Measurements from ENCODE around the gene ANG.
A peak's percentile ranks its signal among the peaks of the same experiment; 100 is the strongest.

Gene ANG

GRCh38 chr14:20676072-20676471 lies 12.5 kb upstream of the ANG start:
- DNase-seq (ENCODE audit: low read depth, low spot score) = no peak

DNA sequence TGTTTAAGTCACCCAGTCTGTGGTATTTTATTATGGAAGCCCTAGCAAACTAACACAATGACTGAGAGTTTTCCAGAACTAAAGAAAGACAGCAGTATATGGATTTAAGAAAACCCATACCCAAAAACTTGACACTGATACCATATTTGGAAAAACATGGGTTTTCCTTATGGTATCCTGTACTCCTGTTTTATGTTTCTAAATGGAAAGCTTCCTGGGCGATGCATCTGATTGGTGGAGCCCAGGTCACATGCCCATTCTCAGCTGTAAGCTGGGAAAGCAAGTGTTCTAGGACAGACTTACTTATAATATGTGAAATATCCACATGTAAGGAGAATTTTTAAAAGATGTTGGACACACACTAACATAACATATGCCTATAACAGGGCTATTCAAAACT lies 8.7 kb upstream of the ANG start:
- DNase-seq (ENCODE audit: low read depth, low spot score) = no peak

- no peak for DNase-seq (ENCODE audit: low read depth, low spot score)
Measured at GRCh38 chr14:20680363-20680762, 8.2 kb upstream of the ANG start.

DNA sequence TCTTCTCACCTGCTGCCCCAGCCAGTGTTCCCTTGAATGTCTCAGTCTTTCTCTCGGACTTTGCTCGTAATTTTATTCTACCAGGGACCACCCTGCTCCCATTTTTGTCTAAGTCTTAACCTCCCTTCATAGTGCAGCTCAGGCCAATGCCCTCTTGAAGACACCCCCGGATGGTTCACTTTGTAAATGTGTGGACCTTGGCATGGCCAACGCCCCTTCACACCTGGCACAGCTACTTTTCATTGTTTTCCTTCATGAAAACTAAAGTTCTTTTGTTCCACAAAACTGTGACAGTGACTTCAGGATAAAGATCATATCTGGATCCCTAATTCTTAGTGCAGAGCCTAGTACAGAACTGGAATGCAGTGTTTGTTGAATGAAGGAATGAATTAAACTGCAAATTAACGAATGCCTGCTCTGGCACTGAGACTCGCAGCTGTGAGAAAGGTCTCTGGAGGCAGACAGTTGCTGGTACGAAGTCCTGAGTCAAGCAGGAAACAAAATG lies 7.7 kb upstream of the ANG start:
- no peak for DNase-seq (ENCODE audit: low read depth, low spot score)

- DNase-seq (ENCODE audit: low read depth, low spot score) = peak; percentile 67
Measured at GRCh38 chr14:20681348-20682126, 7.0 kb upstream of the ANG start.

GRCh38 chr14:20682127-20682434 lies 6.5 kb upstream of the ANG start:
- DNase-seq (ENCODE audit: low read depth, low spot score) = no peak

DNA sequence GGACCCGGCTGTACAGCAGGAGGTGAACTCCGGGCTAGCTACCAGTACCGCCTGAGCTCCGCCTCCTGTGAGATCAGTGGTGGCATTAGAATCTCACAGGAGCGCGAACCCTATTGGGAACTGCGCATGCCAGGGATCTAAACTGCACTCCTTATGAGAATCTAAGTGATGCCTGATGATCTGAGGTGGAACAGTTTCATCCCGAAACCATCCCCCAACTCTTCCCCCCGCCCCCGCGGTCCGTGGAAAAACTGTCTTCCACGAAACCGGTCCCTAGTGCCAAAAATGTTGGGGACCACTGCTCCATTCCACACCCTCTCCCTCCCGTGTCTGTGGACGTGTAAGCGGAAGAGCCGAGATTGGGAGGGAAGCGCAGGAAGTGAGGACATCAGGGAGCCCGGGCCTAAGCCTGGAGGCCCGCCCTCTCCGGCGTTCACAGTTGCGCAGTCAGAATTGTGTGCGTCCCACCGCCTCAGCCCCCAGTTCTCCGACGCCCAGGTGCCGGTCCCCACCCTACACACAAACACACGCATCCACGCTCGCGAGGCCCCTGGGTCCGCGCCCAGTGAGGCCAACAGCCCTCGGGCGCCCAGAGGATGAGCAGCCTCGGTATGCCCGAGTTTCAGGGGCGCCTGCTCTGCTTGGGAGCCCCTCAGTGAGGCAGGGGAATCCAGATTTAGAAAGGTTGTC lies 6.0 kb upstream of the ANG start:
- DNase-seq (ENCODE audit: low read depth, low spot score) = peak; percentile 75

DNA sequence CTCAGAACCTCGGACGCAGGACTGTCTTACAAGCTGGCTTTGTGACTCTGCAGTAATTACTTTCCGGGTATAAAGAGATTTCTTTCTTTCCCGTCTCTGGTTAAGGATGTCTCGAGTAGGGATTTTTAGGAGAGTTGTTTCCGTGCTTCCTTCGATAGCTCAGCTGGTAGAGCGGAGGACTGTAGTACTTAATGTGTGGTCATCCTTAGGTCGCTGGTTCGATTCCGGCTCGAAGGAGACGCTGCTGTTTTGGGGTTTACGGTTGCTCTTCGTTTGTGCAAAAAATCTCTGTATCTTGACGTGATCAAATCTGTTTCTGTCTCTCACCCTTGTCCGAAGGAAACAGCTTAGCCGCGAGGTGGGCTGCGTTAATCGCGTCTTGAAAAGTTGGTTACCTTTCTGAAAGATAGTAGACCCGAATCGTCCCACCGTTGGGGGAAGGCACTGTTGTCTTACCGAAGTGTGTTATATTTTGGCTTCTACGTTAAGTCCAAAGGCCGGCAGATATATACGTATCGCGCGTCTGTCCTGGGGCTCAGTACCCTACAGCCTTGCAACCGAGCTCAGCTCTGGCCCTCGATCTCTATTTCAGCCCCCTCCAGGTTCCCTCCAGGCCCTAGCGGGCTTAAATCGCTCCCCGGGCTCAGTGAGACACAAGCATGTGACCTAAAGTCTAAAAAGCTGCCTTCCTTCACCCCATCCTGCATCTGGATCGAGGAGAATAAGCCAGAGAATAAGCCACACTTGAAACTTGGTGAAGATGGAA lies 5.3 kb upstream of the ANG start:
- peak; percentile 69 for DNase-seq (ENCODE audit: low read depth, low spot score)

GRCh38 chr14:20683891-20684661 lies 4.5 kb upstream of the ANG start, which contains the start of gene RNASE4:
TSS of gene RNASE4 (plus strand) at chr14:20684560. CDS start at chr14:20699372, 14,812 bp downstream.
- peak; percentile 57 for DNase-seq (ENCODE audit: low read depth, low spot score)

- no peak for DNase-seq (ENCODE audit: low read depth, low spot score)
Measured at GRCh38 chr14:20684662-20685456, 3.7 kb upstream of the ANG start.

DNA sequence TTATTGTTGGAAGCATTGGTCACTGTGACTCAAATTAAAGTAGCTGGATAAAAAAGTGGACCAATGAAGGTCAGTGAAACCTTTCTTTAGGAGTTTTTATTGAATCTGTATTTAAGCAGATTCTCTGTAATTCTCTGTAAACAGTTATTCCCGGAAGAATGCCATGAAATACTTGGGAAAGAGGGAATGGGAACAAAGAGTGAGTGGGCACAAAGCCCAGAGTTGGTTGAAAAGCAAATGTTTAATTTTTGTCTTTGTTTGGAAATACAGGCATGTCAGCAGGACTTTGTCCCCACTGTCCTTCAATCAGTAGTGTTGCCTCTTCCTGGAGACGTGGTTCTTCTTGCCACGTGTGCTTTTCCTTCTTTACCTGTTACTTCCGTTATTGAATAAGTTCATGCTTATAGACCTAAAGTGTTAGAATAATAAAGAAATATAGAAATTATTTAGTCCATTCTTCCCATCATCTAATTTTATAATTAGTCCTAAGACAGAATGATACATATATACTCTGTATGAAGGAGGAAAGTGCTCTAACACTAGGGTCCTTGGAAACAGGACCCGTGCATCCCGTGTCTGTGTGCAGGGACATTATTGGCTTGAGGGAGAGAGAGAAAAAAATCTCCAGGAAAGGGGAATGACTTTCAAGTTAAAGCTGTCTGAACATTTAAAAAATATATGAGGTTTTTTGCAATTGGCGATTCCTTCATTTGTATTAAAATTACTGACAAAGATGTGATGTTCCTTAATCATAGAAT lies 2.0 kb upstream of the ANG start:
- no peak for DNase-seq (ENCODE audit: low read depth, low spot score)

- DNase-seq (ENCODE audit: low read depth, low spot score) = no peak
Measured at GRCh38 chr14:20687362-20688166, 1.0 kb upstream of the ANG start.

GRCh38 chr14:20690848-20691640 lies 2.5 kb downstream of the ANG start:
- DNase-seq (ENCODE audit: low read depth, low spot score) = peak; percentile 38

- DNase-seq (ENCODE audit: low read depth, low spot score) = no peak
Measured at GRCh38 chr14:20692116-20692751, 3.7 kb downstream of the ANG start.

- no peak for DNase-seq (ENCODE audit: low read depth, low spot score)
Measured at GRCh38 chr14:20696764-20697163, 8.2 kb downstream of the ANG start.

DNA sequence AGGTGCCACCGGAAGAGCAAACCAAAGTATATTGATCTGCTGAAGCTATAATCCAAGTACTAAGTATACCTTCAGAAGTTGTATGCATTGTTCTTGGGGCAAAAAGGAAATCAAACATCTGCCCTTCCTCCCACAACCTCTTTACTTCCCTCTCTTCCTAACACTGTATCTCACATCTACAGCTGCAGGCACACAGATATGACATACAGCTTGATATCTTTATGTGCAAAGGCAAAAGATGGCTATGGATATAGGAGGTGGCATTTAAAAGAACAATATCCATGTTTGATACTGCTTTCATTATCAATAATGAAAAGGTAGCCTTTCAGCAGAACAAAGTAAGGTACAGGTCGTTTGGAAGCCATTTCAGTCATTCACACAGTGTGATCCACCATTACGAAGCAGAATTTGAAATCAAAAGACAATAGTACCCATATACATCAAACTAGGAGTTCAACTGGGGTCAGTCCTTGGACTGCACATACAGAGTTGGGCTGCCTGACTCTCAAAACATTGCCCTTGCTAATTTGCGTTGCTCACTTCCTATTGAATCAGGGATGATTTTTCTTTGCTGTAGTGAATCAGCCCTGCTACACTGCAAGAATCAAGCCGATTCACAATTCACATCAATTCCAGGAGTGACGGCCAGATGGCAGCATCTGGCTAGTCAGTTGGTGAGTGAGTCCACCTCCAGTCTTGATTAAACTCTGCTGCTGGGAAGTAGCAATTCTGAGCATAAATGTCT lies 8.9 kb downstream of the ANG start:
- peak; percentile 22 for DNase-seq (ENCODE audit: low read depth, low spot score)

DNA sequence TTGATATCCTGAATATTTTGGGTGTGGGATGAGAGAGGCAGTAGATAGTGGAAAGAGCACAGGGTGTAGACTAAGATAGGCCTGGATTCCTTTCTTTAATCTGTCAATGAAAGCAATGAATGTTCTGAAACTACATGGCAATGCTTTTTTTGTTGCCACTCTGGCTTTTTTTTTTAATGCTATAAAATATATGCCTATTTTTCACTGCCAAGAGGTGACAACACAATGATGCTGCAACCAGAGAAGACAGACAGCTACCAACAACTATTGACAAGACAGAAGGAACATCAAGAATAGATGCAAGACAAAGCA lies 9.4 kb downstream of the ANG start:
- DNase-seq (ENCODE audit: low read depth, low spot score) = no peak

Measured in brain pericyte (primary cell).